Astrocyte (in vitro differentiated cells and primary cell): Measurements from ENCODE around the gene TNFRSF18. TPM values are rescaled to one million over a fixed set of nuclear protein-coding genes. Genes with fewer than 3 reads are reported as not detected.

Experiments used
- DNase-seq: peaks from one replicate; pipeline ENCODE4 v3.0.0-alpha.2; 2010; ENCODE audit warnings: low read depth
- FAIRE-seq: peaks from 2 replicates; lab custom pipeline; 2011; peaks lifted over from hg19 to GRCh38; lab: Jason Lieb, UNC
- H2AFZ ChIP-seq: 2 replicates; pipeline ENCODE4 v1.6.0; 2012; ENCODE audit warnings: low read depth, low read length, inconsistent platforms
- H3K27ac ChIP-seq: 2 replicates; pipeline ENCODE4 v1.5.1; 2011; ENCODE audit warnings: low read depth, low read length, inconsistent platforms
- H3K27me3 ChIP-seq: 2 replicates; pipeline ENCODE4 v1.6.0; 2011; ENCODE audit warnings: low read length, inconsistent platforms; ENCODE audit not compliant: insufficient read depth
- H3K36me3 ChIP-seq: 2 replicates; pipeline ENCODE4 v1.5.1; 2011; ENCODE audit warnings: low read length, inconsistent platforms; ENCODE audit not compliant: insufficient read depth
- H3K4me1 ChIP-seq: 2 replicates; pipeline ENCODE4 v1.5.1; 2011; ENCODE audit warnings: low read length, inconsistent platforms; ENCODE audit not compliant: insufficient read depth
- H3K4me2 ChIP-seq: 2 replicates; pipeline ENCODE4 v1.6.0; 2012; ENCODE audit warnings: low read length, inconsistent platforms
- H3K4me3 ChIP-seq: 2 replicates; pipeline ENCODE4 v1.5.1; 2011; ENCODE audit warnings: low read depth, mild to moderate bottlenecking, low read length, inconsistent platforms; ENCODE audit not compliant: insufficient read depth
- H3K79me2 ChIP-seq: 2 replicates; pipeline ENCODE4 v1.6.0; 2012; ENCODE audit warnings: mild to moderate bottlenecking, low read length, inconsistent platforms; ENCODE audit not compliant: insufficient read depth
- H3K9ac ChIP-seq: 2 replicates; pipeline ENCODE4 v1.6.0; 2012; ENCODE audit warnings: mild to moderate bottlenecking, low read length, inconsistent platforms
- H3K9me3 ChIP-seq: 2 replicates; pipeline ENCODE4 v1.5.1; 2012; ENCODE audit warnings: low read depth, mild to moderate bottlenecking, low read length, inconsistent platforms; ENCODE audit not compliant: insufficient read depth
- H4K20me1 ChIP-seq: 2 replicates; pipeline ENCODE4 v1.6.0; 2012; ENCODE audit warnings: low read length, inconsistent platforms; ENCODE audit not compliant: insufficient read depth
- H3K27ac Mint-ChIP-seq: one replicate; pipeline ENCODE4 v1.8.0; 2021; ENCODE audit warnings: mild to moderate bottlenecking, mixed read lengths; ENCODE audit not compliant: unreplicated experiment
- H3K27me3 Mint-ChIP-seq: one replicate; pipeline ENCODE4 v1.8.0; 2021; ENCODE audit warnings: low read depth, mixed read lengths; ENCODE audit not compliant: unreplicated experiment
- H3K36me3 Mint-ChIP-seq: one replicate; pipeline ENCODE4 v1.8.0; 2021; ENCODE audit warnings: low read depth, mixed read lengths; ENCODE audit not compliant: unreplicated experiment
- H3K4me1 Mint-ChIP-seq: one replicate; pipeline ENCODE4 v1.8.0; 2021; ENCODE audit warnings: low read depth, mixed read lengths; ENCODE audit not compliant: unreplicated experiment
- H3K4me3 Mint-ChIP-seq: one replicate; pipeline ENCODE4 v1.8.0; 2021; ENCODE audit warnings: mild to moderate bottlenecking, moderate library complexity, mixed read lengths; ENCODE audit not compliant: unreplicated experiment
- H3K9me3 Mint-ChIP-seq: one replicate; pipeline ENCODE4 v1.8.0; 2021; ENCODE audit warnings: mild to moderate bottlenecking, mixed read lengths; ENCODE audit not compliant: unreplicated experiment
- EZH2 ChIP-seq: IDR thresholded peaks from 2 replicates; pipeline ENCODE4 v1.6.1; 2012; ENCODE audit warnings: mild to moderate bottlenecking, low read length, inconsistent platforms; ENCODE audit not compliant: insufficient read depth
- total RNA-seq: library from RNA; stranded (reverse); gene quantifications from 2 replicates; pipeline ENCODE4 v1.2.1, GENCODE V29; 2021
- TF ChIP-seq, protein P1 (sequence below): IDR thresholded peaks from 2 replicates; pipeline ENCODE4 v1.5.1; 2011; ENCODE audit warnings: low read depth, mild to moderate bottlenecking, inconsistent platforms, low read length, moderate library complexity; ENCODE audit not compliant: insufficient read depth

The TNFRSF18 gene
- total RNA-seq, 1 donor from 2014 or later: 0.66 TPM

GRCh38 chr1:1183221-1183747 is 23.1 kb downstream of the TNFRSF18 start:
- no peaks in the 10 kb centered on the region for H3K9me3 ChIP-seq
- H3K4me3 ChIP-seq: no peak overlapping the region
- no peaks in the 10 kb centered on the region for H4K20me1 ChIP-seq
- no peak overlapping the region for H2AFZ ChIP-seq
- no peaks in the 10 kb centered on the region for H3K27me3 ChIP-seq
- Mint-ChIP-seq H3K27ac (no peak overlapping the region), H3K36me3 (no peaks in the 10 kb centered on the region), H3K9me3 (no peaks in the 10 kb centered on the region), H3K4me1 (peaks cover 7% of the 10 kb centered on the region), H3K27me3 (peaks cover 7% of the 10 kb centered on the region), H3K4me3 (no peak overlapping the region)
- DNase-seq: no peak
- no peaks in the 10 kb centered on the region for H3K36me3 ChIP-seq
- no peak overlapping the region for H3K27ac ChIP-seq
- no peaks in the 10 kb centered on the region for H3K79me2 ChIP-seq
- no peak overlapping the region for H3K4me2 ChIP-seq
- H3K9ac ChIP-seq: no peak overlapping the region
- TF ChIP-seq, protein P1, sequence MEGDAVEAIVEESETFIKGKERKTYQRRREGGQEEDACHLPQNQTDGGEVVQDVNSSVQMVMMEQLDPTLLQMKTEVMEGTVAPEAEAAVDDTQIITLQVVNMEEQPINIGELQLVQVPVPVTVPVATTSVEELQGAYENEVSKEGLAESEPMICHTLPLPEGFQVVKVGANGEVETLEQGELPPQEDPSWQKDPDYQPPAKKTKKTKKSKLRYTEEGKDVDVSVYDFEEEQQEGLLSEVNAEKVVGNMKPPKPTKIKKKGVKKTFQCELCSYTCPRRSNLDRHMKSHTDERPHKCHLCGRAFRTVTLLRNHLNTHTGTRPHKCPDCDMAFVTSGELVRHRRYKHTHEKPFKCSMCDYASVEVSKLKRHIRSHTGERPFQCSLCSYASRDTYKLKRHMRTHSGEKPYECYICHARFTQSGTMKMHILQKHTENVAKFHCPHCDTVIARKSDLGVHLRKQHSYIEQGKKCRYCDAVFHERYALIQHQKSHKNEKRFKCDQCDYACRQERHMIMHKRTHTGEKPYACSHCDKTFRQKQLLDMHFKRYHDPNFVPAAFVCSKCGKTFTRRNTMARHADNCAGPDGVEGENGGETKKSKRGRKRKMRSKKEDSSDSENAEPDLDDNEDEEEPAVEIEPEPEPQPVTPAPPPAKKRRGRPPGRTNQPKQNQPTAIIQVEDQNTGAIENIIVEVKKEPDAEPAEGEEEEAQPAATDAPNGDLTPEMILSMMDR: no peak
- TF ChIP-seq EZH2: no peak
- no peak for FAIRE-seq
- H3K4me1 ChIP-seq: no peaks in the 10 kb centered on the region

GRCh38 chr1:1182491-1183220 is 23.7 kb downstream of the TNFRSF18 start:
- Mint-ChIP-seq H3K27ac (no peak overlapping the region), H3K4me1 (peaks cover 7% of the 10 kb centered on the region), H3K36me3 (no peaks in the 10 kb centered on the region), H3K4me3 (no peak overlapping the region), H3K9me3 (no peaks in the 10 kb centered on the region), H3K27me3 (peaks cover 7% of the 10 kb centered on the region)
- Histone ChIP-seq H4K20me1 (no peaks in the 10 kb centered on the region), H3K79me2 (no peaks in the 10 kb centered on the region), H3K4me2 (no peak overlapping the region), H3K27me3 (no peaks in the 10 kb centered on the region), H3K4me3 (no peak overlapping the region), H3K9me3 (no peaks in the 10 kb centered on the region), H3K27ac (no peak overlapping the region), H3K36me3 (no peaks in the 10 kb centered on the region), H3K4me1 (no peaks in the 10 kb centered on the region), H3K9ac (no peak overlapping the region), H2AFZ (no peak overlapping the region)
- no peak for FAIRE-seq
- TF ChIP-seq EZH2: no peak
- TF ChIP-seq, protein P1: no peak
- no peak for DNase-seq

GRCh38 chr1:1181938-1182410 is 24.4 kb downstream of the TNFRSF18 start:
- Histone ChIP-seq H3K9me3 (no peaks in the 10 kb centered on the region), H3K79me2 (no peaks in the 10 kb centered on the region), H3K4me1 (no peaks in the 10 kb centered on the region), H3K9ac (no peak overlapping the region), H3K27me3 (peaks cover 4% of the 10 kb centered on the region), H3K27ac (no peak overlapping the region), H3K4me3 (no peak overlapping the region), H3K4me2 (no peak overlapping the region), H4K20me1 (no peaks in the 10 kb centered on the region), H2AFZ (no peak overlapping the region), H3K36me3 (no peaks in the 10 kb centered on the region)
- no peaks in the 10 kb centered on the region for H3K9me3 Mint-ChIP-seq
- no peak overlapping the region for H3K4me3 Mint-ChIP-seq
- DNase-seq (no peak), FAIRE-seq (no peak)
- H3K4me1 Mint-ChIP-seq: peaks cover 7% of the 10 kb centered on the region
- no peak overlapping the region for H3K27ac Mint-ChIP-seq
- H3K27me3 Mint-ChIP-seq: peaks cover 10% of the 10 kb centered on the region
- no peaks in the 10 kb centered on the region for H3K36me3 Mint-ChIP-seq
- no peak for TF ChIP-seq EZH2
- TF ChIP-seq, protein P1: no peak
